GM18511 (cell line): ENCODE data around the gene WWP2.
"Not testable (repeated sequence)": the region's sequence is repeated elsewhere in the genome, so short reads cannot be mapped to it uniquely, and the experiment has no call there.

Experiments used
- ATAC-seq: cut with Tn5 transposase; IDR thresholded peaks from one replicate; pipeline ENCODE4 v1.9.1; 2021; ENCODE audit warnings: mild to moderate bottlenecking, moderate library complexity; ENCODE audit not compliant: unreplicated experiment

The WWP2 gene

GRCh38 chr16:69939821-69940585 is 177.9 kb downstream of the WWP2 start:
- no peak for ATAC-seq

GRCh38 chr16:69940676-69941075 is 178.5 kb downstream of the WWP2 start:
- no peak for ATAC-seq

- ATAC-seq, result no peak
Observed at GRCh38 chr16:69941251-69942098, 179.3 kb downstream of the WWP2 start.

- ATAC-seq, result no peak
Observed at GRCh38 chr16:69942099-69942491, 180.0 kb downstream of the WWP2 start.

- no peak for ATAC-seq
Observed at GRCh38 chr16:69942627-69943170, 180.6 kb downstream of the WWP2 start.

- ATAC-seq, result not testable (repeated sequence)
Observed at GRCh38 chr16:69943241-69944036, 181.3 kb downstream of the WWP2 start.

- ATAC-seq, result not testable (repeated sequence)
Observed at GRCh38 chr16:69950411-69950810, 188.3 kb downstream of the WWP2 start.

- ATAC-seq, result not testable (repeated sequence)
Observed at GRCh38 chr16:69951017-69951671, 189.0 kb downstream of the WWP2 start, which contains the start of gene CLEC18A. Gene CLEC18A, plus strand, starts transcription at chr16:69951334. Its CDS starts 33 bp downstream, at chr16:69951367.

GRCh38 chr16:69951672-69952031 is 189.5 kb downstream of the WWP2 start:
- not testable (repeated sequence) for ATAC-seq

GRCh38 chr16:69952116-69952515 is 190.0 kb downstream of the WWP2 start:
- not testable (repeated sequence) for ATAC-seq

GRCh38 chr16:69952572-69953355 is 190.6 kb downstream of the WWP2 start:
- ATAC-seq, result not testable (repeated sequence)

GRCh38 chr16:69954241-69954640 is 192.1 kb downstream of the WWP2 start:
- ATAC-seq, result not testable (repeated sequence)

GRCh38 chr16:69963312-69963711 is 201.2 kb downstream of the WWP2 start:
- not testable (repeated sequence) for ATAC-seq

- not testable (repeated sequence) for ATAC-seq
Observed at GRCh38 chr16:69964960-69965660, 203.0 kb downstream of the WWP2 start.

- ATAC-seq, result not testable (repeated sequence)
Observed at GRCh38 chr16:69965661-69966054, 203.5 kb downstream of the WWP2 start.

- ATAC-seq, result not testable (repeated sequence)
Observed at GRCh38 chr16:69967688-69968087, 205.6 kb downstream of the WWP2 start.

- ATAC-seq, result not testable (repeated sequence)
Observed at GRCh38 chr16:69968125-69968524, 206.0 kb downstream of the WWP2 start.

GRCh38 chr16:69969657-69970056 is 207.5 kb downstream of the WWP2 start:
- not testable (repeated sequence) for ATAC-seq

GRCh38 chr16:69972120-69972519 is 210.0 kb downstream of the WWP2 start:
- ATAC-seq, result not testable (repeated sequence)
